Muscle of leg (tissue), 11 donors: ENCODE measurements around the gene ZBP1. TPM values are rescaled to one million over a fixed set of nuclear protein-coding genes. Genes with fewer than 3 reads are reported as not detected.
A peak's percentile ranks its signal among the peaks of the same experiment; 100 is the strongest.
"Not testable (repeated sequence)": the region's sequence is repeated elsewhere in the genome, so short reads cannot be mapped to it uniquely, and the experiment has no call there.

Experiments used
- DNase-seq: peaks from one replicate; pipeline ENCODE4 v3.0.0; 2013
- H3K27ac ChIP-seq: one replicate; pipeline ENCODE4 v1.5.1; 2013; ENCODE audit warnings: mild to moderate bottlenecking, low read length, control low read depth
- H3K27me3 ChIP-seq: one replicate; pipeline ENCODE4 v1.6.1; 2013; ENCODE audit warnings: low read length; ENCODE audit not compliant: control insufficient read depth, insufficient read depth
- H3K36me3 ChIP-seq: one replicate; pipeline ENCODE4 v1.6.1; 2013; ENCODE audit warnings: low read length; ENCODE audit not compliant: control insufficient read depth, insufficient read depth
- H3K4me1 ChIP-seq: one replicate; pipeline ENCODE4 v1.6.1; 2013; ENCODE audit warnings: low read length; ENCODE audit not compliant: control insufficient read depth, insufficient read depth
- H3K4me3 ChIP-seq: one replicate; pipeline ENCODE4 v1.5.1; 2013; ENCODE audit warnings: low read length, control low read depth
- H3K9me3 ChIP-seq: replicated peaks from 2 replicates; pipeline ENCODE4 v1.6.1; 2013; ENCODE audit warnings: low read depth, low read length; ENCODE audit not compliant: control insufficient read depth
- WGBS: methylation state at CpG from one replicate; pipeline ENCODE4 v1.1.5; 2013; ENCODE audit warnings: missing lambda C conversion rate; ENCODE audit not compliant: insufficient coverage; 5-methylcytosine and 5-hydroxymethylcytosine counted together
- polyA plus RNA-seq, 8 donors: library from polyadenylated mRNA; unstranded; fragments of 120-200 nt; gene quantifications; one replicate each; pipeline versions ENCODE4 v1.2.1 to v1.2.3, GENCODE V29; 2013; ENCODE audit warnings: inconsistent platforms in 1 of 8, low replicate concordance in 1 of 8; ENCODE audit not compliant: insufficient read length in 8 of 8, insufficient read depth in 1 of 8
- total RNA-seq: library from RNA; stranded (reverse); fragments of 120-200 nt; gene quantifications from one replicate; pipeline ENCODE4 v1.2.4, GENCODE V29; 2013

The ZBP1 gene
- total and polyA plus RNA-seq, 9 donors = 0.04 to 0.18 (median 0.11) TPM; not detected in 3

DNA sequence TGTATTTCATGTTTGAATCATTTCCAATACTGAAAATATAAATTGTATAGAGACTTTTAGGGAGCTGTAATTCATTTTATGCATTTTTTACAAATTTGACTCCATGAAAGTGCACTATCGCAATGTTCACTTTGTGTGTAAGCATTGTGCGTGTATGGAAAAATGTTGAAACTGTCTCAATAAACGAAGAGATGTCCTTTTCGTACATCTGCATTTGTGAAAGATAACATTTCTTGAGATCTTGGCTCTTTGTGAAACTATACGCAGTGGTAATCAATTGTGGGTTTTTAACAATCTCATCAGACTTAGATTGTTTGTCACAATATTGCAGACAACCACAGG lies 18.6 kb upstream of the ZBP1 start:
- peaks cover 7% of the 10 kb centered on the region for H3K9me3 ChIP-seq
- no peak for DNase-seq
- no peak overlapping the region for H3K27ac ChIP-seq
- H3K4me1 ChIP-seq = no peaks in the 10 kb centered on the region
- no peaks in the 10 kb centered on the region for H3K36me3 ChIP-seq
- no peak overlapping the region for H3K4me3 ChIP-seq
- peaks cover 4% of the 10 kb centered on the region for H3K27me3 ChIP-seq
- 100% methylated on average over 1 of the region's 5 CpGs for WGBS

DNA sequence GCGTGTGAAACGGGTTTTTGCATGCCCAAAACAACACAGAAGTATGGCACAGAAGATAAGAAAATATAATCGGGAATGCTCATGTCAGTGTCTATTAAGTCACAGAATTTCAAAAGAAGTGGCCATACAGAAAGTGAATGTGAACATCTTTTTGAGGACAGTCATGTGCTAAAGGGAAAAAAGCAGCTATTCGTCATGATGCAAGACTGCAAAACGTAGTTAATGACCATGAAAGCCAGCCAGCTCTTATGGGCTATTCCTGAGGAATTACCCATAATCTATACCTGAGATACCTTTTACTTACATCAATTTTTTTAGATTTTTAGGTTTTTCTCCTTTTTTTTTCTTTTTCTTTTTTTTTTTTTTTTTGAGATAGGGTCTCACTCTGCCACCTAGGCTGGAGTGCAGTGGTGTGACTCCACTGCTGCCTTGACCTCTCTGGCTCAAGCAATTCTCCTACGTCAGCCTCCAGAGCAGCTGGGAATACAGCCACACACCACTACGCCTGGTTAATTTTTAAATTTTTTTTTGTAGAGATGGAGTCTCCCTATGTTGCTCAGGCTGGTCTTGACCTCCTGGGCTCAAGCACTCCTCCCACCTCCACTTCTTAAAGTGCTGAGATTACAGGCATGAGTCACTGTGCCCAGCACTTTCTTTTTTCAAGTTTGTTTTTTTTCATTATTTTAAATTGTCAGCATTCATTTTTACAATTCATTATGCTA lies 18.1 kb upstream of the ZBP1 start:
- WGBS = 89% methylated on average over 3 of the region's 7 CpGs
- DNase-seq = no peak

GRCh38 chr20:57633945-57634491 lies 13.8 kb upstream of the ZBP1 start:
- H3K27ac ChIP-seq = no peak overlapping the region
- H3K36me3 ChIP-seq = no peaks in the 10 kb centered on the region
- peaks cover 4% of the 10 kb centered on the region for H3K27me3 ChIP-seq
- WGBS = 100% methylated on average over 1 of the region's 2 CpGs
- H3K4me1 ChIP-seq = no peaks in the 10 kb centered on the region
- DNase-seq = no peak
- H3K9me3 ChIP-seq = peaks cover 2% of the 10 kb centered on the region
- H3K4me3 ChIP-seq = no peak overlapping the region

More for the DNA sequence above, 18.1 kb upstream of the ZBP1 start:
- Histone ChIP-seq H3K27ac (no peak overlapping the region), H3K9me3 (peaks cover 2% of the 10 kb centered on the region), H3K36me3 (no peaks in the 10 kb centered on the region), H3K4me1 (no peaks in the 10 kb centered on the region), H3K4me3 (no peak overlapping the region), H3K27me3 (peaks cover 4% of the 10 kb centered on the region)

DNA sequence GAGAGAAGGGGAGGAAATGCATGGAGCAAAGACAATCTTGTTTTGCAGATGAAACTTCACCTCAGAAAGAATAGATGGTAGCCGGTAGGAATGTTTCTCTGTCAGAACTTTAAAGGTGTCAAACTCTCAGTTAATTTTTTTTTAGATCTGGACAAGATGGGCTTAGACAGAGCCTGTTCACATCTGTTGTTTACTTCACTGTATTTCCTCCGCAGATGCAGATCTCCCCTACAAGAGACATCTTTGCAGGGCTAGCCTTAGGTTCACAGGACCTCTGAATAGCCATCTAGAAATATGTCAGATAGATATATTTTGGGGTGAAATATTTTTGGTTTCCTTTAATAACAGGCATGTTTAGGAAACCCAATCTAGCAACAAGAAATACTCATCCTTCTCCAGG lies 12.1 kb upstream of the ZBP1 start:
- Histone ChIP-seq H3K9me3 (peaks cover 2% of the 10 kb centered on the region), H3K4me1 (peaks cover 10% of the 10 kb centered on the region), H3K36me3 (no peaks in the 10 kb centered on the region), H3K4me3 (no peak overlapping the region), H3K27ac (no peak overlapping the region), H3K27me3 (peaks cover 4% of the 10 kb centered on the region)
- WGBS = 20% methylated on average over 1 of the region's 2 CpGs
- DNase-seq = no peak

GRCh38 chr20:57630061-57630460 lies 9.8 kb upstream of the ZBP1 start:
- no peak overlapping the region for H3K4me3 ChIP-seq
- H3K4me1 ChIP-seq = peaks cover 13% of the 10 kb centered on the region
- H3K27ac ChIP-seq = no peak overlapping the region
- H3K27me3 ChIP-seq = peaks cover 4% of the 10 kb centered on the region
- DNase-seq = no peak
- H3K9me3 ChIP-seq = no peaks in the 10 kb centered on the region
- WGBS = 90% methylated on average over 2 of the region's 4 CpGs
- no peaks in the 10 kb centered on the region for H3K36me3 ChIP-seq

GRCh38 chr20:57629491-57629901 lies 9.3 kb upstream of the ZBP1 start:
- DNase-seq, H3K27me3 ChIP-seq, H3K4me3 ChIP-seq, H3K36me3 ChIP-seq, H3K27ac ChIP-seq, H3K9me3 ChIP-seq: not testable (repeated sequence)
- 72% methylated on average over 7 of the region's 9 CpGs for WGBS
- H3K4me1 ChIP-seq = peaks cover 13% of the 10 kb centered on the region

- peak overlapping the region; percentile 86 for H3K27ac ChIP-seq
- 93% methylated on average over 3 of the region's 12 CpGs for WGBS
- not testable (repeated sequence) for H3K9me3 ChIP-seq, H3K36me3 ChIP-seq, DNase-seq, H3K4me3 ChIP-seq, H3K27me3 ChIP-seq
- peaks cover 13% of the 10 kb centered on the region for H3K4me1 ChIP-seq
Observed at GRCh38 chr20:57628962-57629308, 8.7 kb upstream of the ZBP1 start.

DNA sequence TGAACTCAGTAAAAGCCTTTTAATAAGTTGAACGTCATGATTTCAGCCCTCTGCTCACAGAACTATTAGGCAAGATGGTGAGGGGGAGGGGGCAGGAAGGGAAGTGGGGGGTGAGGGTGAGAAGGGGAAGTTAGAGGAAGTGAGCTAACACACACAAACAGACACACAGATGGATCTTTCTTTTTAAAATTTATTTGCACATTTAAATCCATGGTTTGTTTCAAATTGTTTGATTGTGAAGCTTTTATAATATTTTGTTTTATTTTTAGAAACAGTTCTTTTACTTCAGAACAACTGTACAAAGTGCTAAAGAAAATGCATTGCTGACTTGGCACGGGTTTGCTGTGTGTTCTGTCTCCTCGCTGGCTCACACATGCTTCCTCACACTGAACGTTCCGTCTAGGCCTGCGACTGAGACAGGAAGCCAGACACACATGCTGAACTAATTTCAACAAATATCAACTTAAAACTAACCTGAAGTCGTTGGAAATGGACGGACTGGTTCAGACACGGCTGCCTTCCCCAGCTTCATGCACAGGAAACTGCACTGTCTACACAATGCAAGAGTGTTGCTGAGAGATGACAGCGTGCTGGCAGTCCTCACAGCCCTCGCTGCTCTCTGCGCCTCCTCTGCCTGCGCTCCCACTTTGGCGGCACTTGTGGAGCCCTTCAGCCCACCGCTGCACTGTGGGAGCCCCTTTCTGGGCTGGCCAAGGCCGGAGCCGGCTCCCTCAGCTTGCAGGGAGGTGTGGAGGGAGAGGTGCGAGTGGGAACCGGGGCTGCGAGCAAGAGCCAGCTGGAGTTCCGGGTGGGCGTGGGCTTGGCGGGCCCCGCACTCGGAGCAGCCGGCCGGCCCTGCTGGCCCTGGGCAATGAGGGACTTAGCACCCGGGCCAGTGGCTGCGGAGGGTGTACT lies 8.1 kb upstream of the ZBP1 start:
- peak; percentile 92 for DNase-seq
- H3K9me3 ChIP-seq = peaks cover 3% of the 10 kb centered on the region
- H3K4me1 ChIP-seq = peaks cover 13% of the 10 kb centered on the region
- no peak overlapping the region for H3K4me3 ChIP-seq
- 17% methylated on average over 20 of the region's 29 CpGs for WGBS
- H3K27ac ChIP-seq = peak overlapping the region; percentile 86
- H3K27me3 ChIP-seq = no peaks in the 10 kb centered on the region
- H3K36me3 ChIP-seq = no peaks in the 10 kb centered on the region

- DNase-seq = no peak
- no peaks in the 10 kb centered on the region for H3K36me3 ChIP-seq
- WGBS = no CpG with 5 or more reads among the region's 2 CpGs
- peaks cover 2% of the 10 kb centered on the region for H3K27me3 ChIP-seq
- peaks cover 13% of the 10 kb centered on the region for H3K4me1 ChIP-seq
- H3K4me3 ChIP-seq = no peak overlapping the region
- H3K27ac ChIP-seq = peak overlapping the region; percentile 86
- H3K9me3 ChIP-seq = peaks cover 3% of the 10 kb centered on the region
Observed at GRCh38 chr20:57627339-57627738, 7.1 kb upstream of the ZBP1 start.

DNA sequence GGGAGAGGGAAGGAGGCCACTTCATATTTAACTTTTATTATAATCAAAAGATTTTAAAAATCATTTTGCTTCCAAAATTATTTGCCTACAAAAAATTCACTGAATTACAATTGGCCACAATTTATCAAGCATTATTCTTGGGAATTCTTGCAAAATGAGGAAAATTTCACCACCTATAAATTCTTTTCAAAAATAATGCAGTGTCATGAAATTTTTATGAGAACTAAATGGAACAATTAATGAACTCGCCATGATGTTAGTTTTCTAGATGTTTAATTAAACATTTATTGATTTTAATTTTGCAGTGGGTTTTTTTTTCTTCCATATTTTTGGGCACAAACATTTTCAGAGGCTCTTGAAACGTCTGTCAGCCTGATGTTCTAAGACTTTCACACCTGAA lies 5.8 kb upstream of the ZBP1 start:
- no peaks in the 10 kb centered on the region for H3K36me3 ChIP-seq
- peaks cover 13% of the 10 kb centered on the region for H3K4me1 ChIP-seq
- H3K27ac ChIP-seq = no peak overlapping the region
- WGBS = 60% methylated on average over 1 of the region's 2 CpGs
- no peak for DNase-seq
- H3K9me3 ChIP-seq = peaks cover 3% of the 10 kb centered on the region
- H3K27me3 ChIP-seq = peaks cover 2% of the 10 kb centered on the region
- no peak overlapping the region for H3K4me3 ChIP-seq
